ENCODE measurements around the gene GPR17.

Gene GPR17

GRCh38 chr2:127609031-127609751, 36.8 kb upstream of the GPR17 start:
- no peak for TF ChIP-seq CTCF (conservative IDR thresholded peaks at IDR 0.05; ENCODE audit: low read depth, low read length)
- H3K4me3 ChIP-seq (ENCODE audit: low read length): no peak overlapping the region
- no peak for DNase-seq (ENCODE audit: low read depth)

- no peak for TF ChIP-seq CTCF (conservative IDR thresholded peaks at IDR 0.05; ENCODE audit: low read depth, low read length)
- no peak for DNase-seq (ENCODE audit: low read depth)
- no peak overlapping the region for H3K4me3 ChIP-seq (ENCODE audit: low read length)
These were observed 36.1 kb upstream of the GPR17 start for GRCh38 chr2:127609818-127610217.

GRCh38 chr2:127610561-127610960, 35.4 kb upstream of the GPR17 start:
- no peak overlapping the region for H3K4me3 ChIP-seq (ENCODE audit: low read length)
- no peak for TF ChIP-seq CTCF (conservative IDR thresholded peaks at IDR 0.05; ENCODE audit: low read depth, low read length)
- no peak for DNase-seq (ENCODE audit: low read depth)

- TF ChIP-seq CTCF (conservative IDR thresholded peaks at IDR 0.05; ENCODE audit: low read depth, low read length): no peak
- no peak overlapping the region for H3K4me3 ChIP-seq (ENCODE audit: low read length)
- no peak for DNase-seq (ENCODE audit: low read depth)
These were observed 34.7 kb upstream of the GPR17 start for GRCh38 chr2:127611076-127611925.

GRCh38 chr2:127612111-127612822, 33.7 kb upstream of the GPR17 start:
- TF ChIP-seq CTCF (conservative IDR thresholded peaks at IDR 0.05; ENCODE audit: low read depth, low read length): no peak
- no peak overlapping the region for H3K4me3 ChIP-seq (ENCODE audit: low read length)
- no peak for DNase-seq (ENCODE audit: low read depth)

GRCh38 chr2:127614246-127614645, 31.7 kb upstream of the GPR17 start:
- no peak for TF ChIP-seq CTCF (conservative IDR thresholded peaks at IDR 0.05; ENCODE audit: low read depth, low read length)
- DNase-seq (ENCODE audit: low read depth): no peak
- no peak overlapping the region for H3K4me3 ChIP-seq (ENCODE audit: low read length)
